B cell (primary cell): ENCODE data around the gene OR13G1. TPM values are rescaled to one million over a fixed set of nuclear protein-coding genes. Genes with fewer than 3 reads are reported as not detected.

Experiments
- ATAC-seq: fragments of 200-7000 bp; cut with Tn5 transposase; one replicate; pipeline ENCODE4 v1.10.0; 2021; ENCODE audit warnings: low read depth, mild to moderate bottlenecking, moderate number of reproducible peaks, moderate library complexity
- CTCF ChIA-PET: fragments of 350-600 bp; sonication (Branson Sonifier 250); formaldehyde crosslinking; loops from one replicate; lab custom pipeline; 2021; ENCODE audit warnings: antibody characterized with exemption, inconsistent platforms; lab: Charles Lee
- POLR2A ChIA-PET: fragments of 350-600 bp; sonication (Branson Sonifier 250); formaldehyde crosslinking; loops from one replicate; lab custom pipeline; 2021; ENCODE audit warnings: antibody characterized with exemption; lab: Charles Lee
- DNase-seq: peaks from one replicate; pipeline ENCODE4 v3.0.0; 2013
- H2AFZ ChIP-seq: 2 replicates; pipeline ENCODE4 v1.6.1; 2012; ENCODE audit warnings: mild to moderate bottlenecking, low read depth, low read length; ENCODE audit not compliant: insufficient read depth, poor library complexity, severe bottlenecking
- H3K27ac ChIP-seq, 2 donors: 1 replicate in 1 of 2; 2 replicates in 1 of 2; pipeline ENCODE4 v1.5.1; 2012 to 2013; ENCODE audit warnings: low read length in 2 of 2, mild to moderate bottlenecking in 2 of 2, moderate library complexity in 1 of 2
- H3K27me3 ChIP-seq, 4 experiments: fragments of 200-600 bp in 1 of 4; sonication (generic) in 1 of 4; replicated peaks in 1 of 4; 1 replicate in 2 of 4; 2 replicates in 2 of 4; pipeline versions ENCODE4 v1.6.1 to v1.7.0; 2013 to 2016; ENCODE audit warnings: low read length in 3 of 4, mild to moderate bottlenecking in 2 of 4, mixed read lengths in 1 of 4, moderate library complexity in 1 of 4; ENCODE audit not compliant: insufficient read depth in 4 of 4, control insufficient read depth in 3 of 4; ENCODE audit errors: control extremely low read depth in 1 of 4
- H3K36me3 ChIP-seq, 2 experiments: replicated peaks in 1 of 2; 1 replicate in 1 of 2; 2 replicates in 1 of 2; pipeline versions ENCODE4 v1.6.1 to v1.7.1; 2013; ENCODE audit warnings: low read length in 1 of 2; ENCODE audit not compliant: insufficient read depth in 2 of 2, control insufficient read depth in 1 of 2; ENCODE audit errors: control extremely low read depth in 1 of 2, extremely low read depth in 1 of 2
- H3K4me1 ChIP-seq, 2 donors: fragments of 200-600 bp in 1 of 2; sonication (generic) in 1 of 2; 1 replicate in 1 of 2; 2 replicates in 1 of 2; pipeline versions ENCODE4 v1.5.1 to v1.6.1; 2013 to 2017; ENCODE audit warnings: low read length in 2 of 2; ENCODE audit not compliant: control insufficient read depth in 2 of 2, insufficient read depth in 2 of 2
- H3K4me2 ChIP-seq: replicated peaks from 2 replicates; pipeline ENCODE3; 2012; ENCODE audit warnings: mild to moderate bottlenecking, low read depth, low read length; ENCODE audit not compliant: poor library complexity, severe bottlenecking
- H3K4me3 ChIP-seq, 5 experiments: fragments of 200-600 bp in 1 of 5; sonication (generic) in 1 of 5; 1 replicate in 3 of 5; 2 replicates in 2 of 5; pipeline versions ENCODE4 v1.5.1 to v1.7.0; 2011 to 2016; ENCODE audit warnings: low read length in 4 of 5, mild to moderate bottlenecking in 4 of 5, low read depth in 2 of 5, control low read depth in 1 of 5, moderate library complexity in 1 of 5; ENCODE audit not compliant: insufficient read depth in 1 of 5; ENCODE audit errors: control extremely low read depth in 1 of 5, extremely low read depth in 1 of 5
- H3K79me2 ChIP-seq: fragments of 200-600 bp; sonication (generic); one replicate; pipeline ENCODE4 v1.6.0; 2016; ENCODE audit warnings: low read length; ENCODE audit not compliant: control insufficient read depth, insufficient read depth
- H3K9ac ChIP-seq: fragments of 200-600 bp; sonication (generic); 2 replicates; pipeline ENCODE4 v1.6.1; 2017; ENCODE audit warnings: mild to moderate bottlenecking, low read length, moderate library complexity
- H3K9me3 ChIP-seq, 3 donors: one replicate each; pipeline versions ENCODE4 v1.6.1 to v1.7.1; 2013; ENCODE audit warnings: low read length in 2 of 3; ENCODE audit not compliant: control insufficient read depth in 2 of 3, insufficient read depth in 1 of 3; ENCODE audit errors: control extremely low read depth in 1 of 3
- H4K20me1 ChIP-seq: 2 replicates; pipeline ENCODE4 v1.6.0; 2012; ENCODE audit warnings: mild to moderate bottlenecking, low read length; ENCODE audit not compliant: insufficient read depth, control insufficient read depth, poor library complexity, severe bottlenecking
- H3K27ac Mint-ChIP-seq: one replicate; pipeline ENCODE4 v1.8.0; 2021; ENCODE audit warnings: mixed read lengths
- H3K27me3 Mint-ChIP-seq: one replicate; pipeline ENCODE4 v1.8.0; 2021; ENCODE audit warnings: mixed read lengths
- H3K4me1 Mint-ChIP-seq: one replicate; pipeline ENCODE4 v1.8.0; 2021; ENCODE audit warnings: mixed read lengths
- H3K4me3 Mint-ChIP-seq: one replicate; pipeline ENCODE4 v1.8.0; 2021; ENCODE audit warnings: mixed read lengths
- H3K9me3 Mint-ChIP-seq: one replicate; pipeline ENCODE4 v1.8.0; 2022; ENCODE audit warnings: mixed read lengths; ENCODE audit not compliant: insufficient read depth
- CTCF ChIP-seq: fragments of 200-600 bp; IDR thresholded peaks from one replicate; pipeline ENCODE4 v1.8.0; 2022; ENCODE audit warnings: antibody characterized with exemption, mild to moderate bottlenecking
- EZH2 ChIP-seq: IDR thresholded peaks from 2 replicates; pipeline ENCODE4 v1.6.1; 2012; ENCODE audit warnings: borderline replicate concordance, low read depth, mild to moderate bottlenecking, moderate library complexity, low read length; ENCODE audit not compliant: insufficient read depth, poor library complexity, severe bottlenecking
- WGBS: methylation state at CpG from one replicate; pipeline ENCODE4 v1.1.5; 2013; ENCODE audit warnings: missing lambda C conversion rate; ENCODE audit not compliant: insufficient coverage; 5-methylcytosine and 5-hydroxymethylcytosine counted together
- intact Hi-C: fragments of 100-400 bp; cut with micrococcal nuclease; formaldehyde crosslinking; loops from one replicate; pipeline ENCODE4 v1.10.0; 2022
- polyA plus RNA-seq: library from polyadenylated mRNA; depleted of rRNA; stranded (reverse); fragments of >200 nt; gene quantifications from 2 replicates; pipeline ENCODE4 v1.2.3, GENCODE V29; 2012
- total RNA-seq, 2 donors: library from RNA; stranded (reverse); fragments of 120-200 nt in 1 of 2; gene quantifications; 1 replicate in 1 of 2; 2 replicates in 1 of 2; pipeline versions ENCODE4 v1.2.3 to v1.2.4, GENCODE V29; 2013 to 2022

OR13G1 gene
- total and polyA plus RNA-seq, 2 donors (not counting 1 experiment from before 2014, with no cell fraction given) = not detected

GRCh38 chr1:247701338-247701737, 21.8 kb upstream of the OR13G1 start:
- CTCF ChIA-PET = no interaction called here
- intact Hi-C loops = no loop called here

More at GRCh38 chr1:247701338-247701737, 21.8 kb upstream of the OR13G1 start:
- Mint-ChIP-seq H3K4me1 (no peaks in the 10 kb centered on the region), H3K4me3 (no peak overlapping the region), H3K9me3 (no peaks in the 10 kb centered on the region), H3K27me3 (peaks cover 4% of the 10 kb centered on the region), H3K27ac (no peak overlapping the region)
- no peak for TF ChIP-seq EZH2
- no peak for TF ChIP-seq CTCF
- Histone ChIP-seq H3K4me3 (no peak overlapping the region), H3K36me3 (no peaks in the 10 kb centered on the region), H3K4me2 (no peak overlapping the region), H3K27ac (no peak overlapping the region), H3K9ac (no peak overlapping the region), H3K79me2 (no peaks in the 10 kb centered on the region), H2AFZ (no peak overlapping the region), H3K27me3 (no peaks in the 10 kb centered on the region), H4K20me1 (no peaks in the 10 kb centered on the region), H3K9me3 (no peaks in the 10 kb centered on the region), H3K4me1 (no peaks in the 10 kb centered on the region)
- no CpG with 5 or more reads among the region's 1 CpG for WGBS
- no peak for ATAC-seq
- no peak for DNase-seq
- POLR2A ChIA-PET = no interaction called here
